ENCODE measurements around the gene ROCK2. TPM values are rescaled to one million over a fixed set of nuclear protein-coding genes. Genes with fewer than 3 reads are reported as not detected.
A peak's percentile ranks its signal among the peaks of the same experiment; 100 is the strongest.

The ROCK2 gene
- total and polyA plus RNA-seq, 4 donors, result 5.3 to 31.0 (median 12.2) TPM

DNA sequence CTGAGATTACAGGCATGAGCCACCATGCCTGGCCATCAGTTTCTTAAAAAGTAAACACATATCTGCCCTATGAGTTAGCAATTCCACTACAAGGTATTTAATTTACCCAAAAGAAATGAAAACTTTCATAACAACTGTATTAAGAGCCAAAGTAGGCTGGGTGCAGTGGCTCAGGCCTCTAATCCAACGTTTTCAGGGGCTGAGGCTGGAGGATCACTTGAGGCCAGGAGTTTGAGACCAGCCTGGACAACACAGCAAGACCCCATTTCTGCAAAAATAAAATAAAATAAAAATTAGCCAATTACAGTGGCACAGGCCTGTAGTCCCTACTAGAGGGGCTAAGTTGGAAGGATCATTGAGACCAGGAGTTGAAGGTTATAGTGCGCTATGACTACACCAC is 6.5 kb downstream of the ROCK2 start:
- DNase-seq (ENCODE audit: low spot score), result no peak
- Histone ChIP-seq H3K4me3 (ENCODE audit: low read depth in 1 of 3, low read length in 3 of 3) (no peak overlapping the region), H3K4me1 (ENCODE audit: control insufficient read depth in 4 of 4, insufficient read depth in 4 of 4, low read length in 3 of 4) (peaks cover 8 to 47% (median 46%) of the 10 kb centered on the region in 4 donors), H3K27me3 (ENCODE audit: control insufficient read depth in 4 of 4, insufficient read depth in 4 of 4, low read length in 3 of 4) (no peaks in the 10 kb centered on the region), H3K27ac (ENCODE audit: low read depth in 1 of 2, low read length in 2 of 2) (no peak overlapping the region), H3K9me3 (ENCODE audit: control insufficient read depth in 4 of 4, low read length in 3 of 4) (no peaks in the 10 kb centered on the region), H3K9ac (ENCODE audit: low read depth in 1 of 2, low read length in 2 of 2) (no peak overlapping the region), H3K36me3 (ENCODE audit: control insufficient read depth in 4 of 4, insufficient read depth in 3 of 4, low read depth in 1 of 4, low read length in 3 of 4) (no peaks in the 10 kb centered on the region)
- no peak for TF ChIP-seq FOXA2 (IDR thresholded peaks at IDR 0.05)
- 91% methylated on average over 2 of the region's 2 CpGs for WGBS

DNA sequence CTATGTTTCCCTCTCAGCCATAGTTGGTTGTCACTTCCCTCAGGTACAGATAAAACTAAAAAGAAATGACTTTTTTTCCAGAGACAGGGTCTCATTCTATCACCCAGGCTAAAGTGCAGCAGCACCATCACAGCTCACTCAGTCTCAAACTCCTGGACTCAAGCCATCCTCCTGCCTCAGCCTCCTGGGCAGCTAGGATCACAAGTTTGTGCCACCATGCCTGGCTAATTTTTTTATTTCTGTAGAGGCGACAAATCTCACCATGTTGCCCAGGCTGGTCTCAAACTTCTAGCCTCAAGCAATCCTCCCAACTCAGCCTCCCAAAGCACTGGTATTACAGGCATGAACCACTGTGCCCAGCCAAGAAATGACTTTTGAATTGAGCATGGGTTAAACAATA is 8.2 kb downstream of the ROCK2 start:
- H3K9me3 ChIP-seq (ENCODE audit: control insufficient read depth in 4 of 4, low read length in 3 of 4), result no peaks in the 10 kb centered on the region
- no peak overlapping the region for H3K27ac ChIP-seq (ENCODE audit: low read depth in 1 of 2, low read length in 2 of 2)
- H3K27me3 ChIP-seq (ENCODE audit: control insufficient read depth in 4 of 4, insufficient read depth in 4 of 4, low read length in 3 of 4), result no peaks in the 10 kb centered on the region
- peaks cover 9 to 43% (median 37%) of the 10 kb centered on the region in 4 donors for H3K4me1 ChIP-seq (ENCODE audit: control insufficient read depth in 4 of 4, insufficient read depth in 4 of 4, low read length in 3 of 4)
- TF ChIP-seq GABPA (IDR thresholded peaks at IDR 0.05 in 1 of 2, conservative IDR thresholded peaks at IDR 0.05 in 1 of 2) (no peak), HNF4A (conservative IDR thresholded peaks at IDR 0.05) (no peak), JUND (IDR thresholded peaks at IDR 0.05) (no peak), FOXA1 (IDR thresholded peaks at IDR 0.05) (no peak), YY1 (IDR thresholded peaks at IDR 0.05) (no peak)
- WGBS, result 100% methylated on average over 1 of the region's 1 CpG
- no peaks in the 10 kb centered on the region for H3K36me3 ChIP-seq (ENCODE audit: control insufficient read depth in 4 of 4, insufficient read depth in 3 of 4, low read depth in 1 of 4, low read length in 3 of 4)
- no peak for DNase-seq (ENCODE audit: low spot score)
- H3K9ac ChIP-seq (ENCODE audit: low read depth in 1 of 2, low read length in 2 of 2), result no peak overlapping the region
- no peak overlapping the region for H3K4me3 ChIP-seq (ENCODE audit: low read depth in 1 of 3, low read length in 3 of 3)

DNA sequence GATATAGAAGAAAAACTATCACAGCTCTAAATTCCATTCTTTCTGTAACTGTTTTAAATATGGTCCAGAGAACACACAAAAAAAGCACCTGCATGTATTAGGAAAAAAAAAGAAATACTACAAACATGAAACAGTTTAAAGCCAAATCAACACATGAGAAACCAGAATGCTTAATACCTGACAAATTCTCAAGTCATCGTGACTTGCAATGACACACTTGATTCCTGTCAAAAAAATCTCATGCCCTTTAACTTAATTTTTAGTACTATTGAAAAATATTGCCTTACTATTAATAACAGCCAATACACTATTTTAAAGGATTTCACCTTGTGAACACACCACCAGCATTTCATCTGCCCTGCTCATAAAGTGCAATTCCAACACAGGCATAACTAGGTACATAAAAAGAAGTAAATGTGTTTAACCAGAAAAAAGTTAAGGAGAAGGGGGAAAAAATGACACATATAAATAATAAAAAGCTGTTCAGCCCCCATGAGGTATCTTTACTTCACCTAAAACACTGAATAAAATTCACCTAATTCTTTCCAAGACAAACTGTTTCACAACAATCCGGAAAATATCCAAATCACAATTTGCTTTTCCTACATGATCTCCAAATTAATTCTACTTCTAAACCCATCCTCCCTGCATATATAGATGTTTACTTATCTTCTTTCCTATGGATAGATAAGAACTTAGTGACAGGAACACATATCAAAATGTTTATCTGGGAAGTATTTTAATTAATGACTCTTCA is 10.8 kb downstream of the ROCK2 start:
- no peaks in the 10 kb centered on the region for H3K36me3 ChIP-seq (ENCODE audit: control insufficient read depth in 4 of 4, insufficient read depth in 3 of 4, low read depth in 1 of 4, low read length in 3 of 4)
- H3K9ac ChIP-seq (ENCODE audit: low read depth in 1 of 2, low read length in 2 of 2), result no peak overlapping the region
- no peak overlapping the region for H3K4me3 ChIP-seq (ENCODE audit: low read depth in 1 of 3, low read length in 3 of 3)
- TF ChIP-seq FOXA1 (IDR thresholded peaks at IDR 0.05), result no peak
- no peak for TF ChIP-seq NR2F2 (IDR thresholded peaks at IDR 0.05)
- TF ChIP-seq RXRA (IDR thresholded peaks at IDR 0.05), result peak in 1 of 2 donors; percentile 23
- TF ChIP-seq, protein P1, sequence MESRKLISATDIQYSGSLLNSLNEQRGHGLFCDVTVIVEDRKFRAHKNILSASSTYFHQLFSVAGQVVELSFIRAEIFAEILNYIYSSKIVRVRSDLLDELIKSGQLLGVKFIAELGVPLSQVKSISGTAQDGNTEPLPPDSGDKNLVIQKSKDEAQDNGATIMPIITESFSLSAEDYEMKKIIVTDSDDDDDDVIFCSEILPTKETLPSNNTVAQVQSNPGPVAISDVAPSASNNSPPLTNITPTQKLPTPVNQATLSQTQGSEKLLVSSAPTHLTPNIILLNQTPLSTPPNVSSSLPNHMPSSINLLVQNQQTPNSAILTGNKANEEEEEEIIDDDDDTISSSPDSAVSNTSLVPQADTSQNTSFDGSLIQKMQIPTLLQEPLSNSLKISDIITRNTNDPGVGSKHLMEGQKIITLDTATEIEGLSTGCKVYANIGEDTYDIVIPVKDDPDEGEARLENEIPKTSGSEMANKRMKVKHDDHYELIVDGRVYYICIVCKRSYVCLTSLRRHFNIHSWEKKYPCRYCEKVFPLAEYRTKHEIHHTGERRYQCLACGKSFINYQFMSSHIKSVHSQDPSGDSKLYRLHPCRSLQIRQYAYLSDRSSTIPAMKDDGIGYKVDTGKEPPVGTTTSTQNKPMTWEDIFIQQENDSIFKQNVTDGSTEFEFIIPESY (IDR thresholded peaks at IDR 0.05), result no peak
- no peak for TF ChIP-seq JUND (IDR thresholded peaks at IDR 0.05)
- TF ChIP-seq EGR1 (IDR thresholded peaks at IDR 0.05; ENCODE audit: low read depth in 2 of 2), result no peak
- peak in 1 of 2 donors; percentile 3 for TF ChIP-seq RAD21 (IDR thresholded peaks at IDR 0.05)
- no peak for TF ChIP-seq ATF3 (IDR thresholded peaks at IDR 0.05)
- no peak for TF ChIP-seq HNF4G (IDR thresholded peaks at IDR 0.05)
- TF ChIP-seq HNF4A (conservative IDR thresholded peaks at IDR 0.05), result no peak
- TF ChIP-seq TAF1 (conservative IDR thresholded peaks at IDR 0.05), result no peak
- peak; percentile 43 for TF ChIP-seq FOXA2 (IDR thresholded peaks at IDR 0.05)
- peaks cover 9 to 33% (median 26%) of the 10 kb centered on the region in 4 donors for H3K4me1 ChIP-seq (ENCODE audit: control insufficient read depth in 4 of 4, insufficient read depth in 4 of 4, low read length in 3 of 4)
- no peak overlapping the region for H3K27ac ChIP-seq (ENCODE audit: low read depth in 1 of 2, low read length in 2 of 2)
- DNase-seq (ENCODE audit: low spot score), result no peak
- 48% methylated on average over 2 of the region's 2 CpGs for WGBS
- no peaks in the 10 kb centered on the region for H3K9me3 ChIP-seq (ENCODE audit: control insufficient read depth in 4 of 4, low read length in 3 of 4)
- H3K27me3 ChIP-seq (ENCODE audit: control insufficient read depth in 4 of 4, insufficient read depth in 4 of 4, low read length in 3 of 4), result no peaks in the 10 kb centered on the region
